Breast epithelium (tissue), 4 donors: ENCODE measurements around the gene OR8B2. TPM values are rescaled to one million over a fixed set of nuclear protein-coding genes. Genes with fewer than 3 reads are reported as not detected.
"Not testable (repeated sequence)": the region's sequence is repeated elsewhere in the genome, so short reads cannot be mapped to it uniquely, and the experiment has no call there.

Source experiments
- DNase-seq, 2 donors: peaks; one replicate each; pipeline ENCODE4 v3.0.0-alpha.2; 2019; ENCODE audit warnings: low spot score in 2 of 2
- H3K27ac ChIP-seq, 2 donors: fragments of 200-600 bp; sonication (generic) in 1 of 2; one replicate each; pipeline ENCODE4 v1.5.1; 2016 to 2019; ENCODE audit warnings: mild to moderate bottlenecking in 1 of 2
- H3K27me3 ChIP-seq, 2 donors: fragments of 200-600 bp; sonication (generic) in 1 of 2; one replicate each; pipeline versions ENCODE4 v1.5.1 to v1.6.0; 2017 to 2019; ENCODE audit warnings: control low read depth in 1 of 2, mild to moderate bottlenecking in 1 of 2
- H3K36me3 ChIP-seq: fragments of 200-600 bp; one replicate; pipeline ENCODE4 v1.5.1; 2019
- H3K4me1 ChIP-seq, 2 donors: fragments of 200-600 bp; sonication (generic); one replicate each; pipeline ENCODE4 v1.5.1; 2016 to 2019; ENCODE audit warnings: control low read depth in 1 of 2
- H3K4me3 ChIP-seq, 3 donors: fragments of 200-600 bp; sonication (generic); 1 replicate in 2 of 3; 2 replicates in 1 of 3; pipeline ENCODE4 v1.5.1; 2016 to 2019; ENCODE audit warnings: mild to moderate bottlenecking in 3 of 3, moderate library complexity in 2 of 3
- H3K9me3 ChIP-seq, 2 donors: fragments of 200-600 bp; sonication (generic) in 1 of 2; one replicate each; pipeline ENCODE4 v1.5.1; 2016 to 2019; ENCODE audit warnings: control low read depth in 1 of 2
- POLR2A ChIP-seq: fragments of 450-650 bp; IDR thresholded peaks from one replicate; pipeline ENCODE4 v1.6.1; 2016; ENCODE audit warnings: antibody characterized with exemption, mild to moderate bottlenecking, moderate library complexity
- POLR2AphosphoS5 ChIP-seq, 3 donors: sonication (generic); formaldehyde crosslinking; IDR thresholded peaks; one replicate each; pipeline ENCODE4 v1.6.1; 2017; ENCODE audit warnings: antibody characterized with exemption in 3 of 3
- intact Hi-C: fragments of 100-400 bp; cut with DNase I; formaldehyde crosslinking; loops from one replicate; pipeline ENCODE4 v1.15.1; 2023; ENCODE audit warnings: low total_unique reads
- total RNA-seq, 3 donors: library from RNA; depleted of rRNA; stranded (reverse); fragments of >200 nt; gene quantifications; one replicate each; pipeline ENCODE4 v1.1.0, GENCODE V29; 2016
- TF ChIP-seq, protein P1 (sequence below), 3 donors: fragments of 450-650 bp; IDR thresholded peaks; one replicate each; pipeline ENCODE4 v1.5.1; 2016 to 2017; ENCODE audit warnings: antibody characterized with exemption in 3 of 3, mild to moderate bottlenecking in 3 of 3, moderate library complexity in 3 of 3

OR8B2 gene
- total RNA-seq, 3 donors from 2014 or later, result not detected

GRCh38 chr11:124409906-124410305 lies 25.6 kb upstream of the OR8B2 start:
- no peaks in the 10 kb centered on the region for H3K4me1 ChIP-seq
- intact Hi-C loops, result no loop called here
- H3K27me3 ChIP-seq, result peaks cover 0 to 14% of the 10 kb centered on the region in 2 donors
- TF ChIP-seq POLR2A (no peak), POLR2AphosphoS5 (IDR thresholded peaks at IDR 0.05) (no peak)
- TF ChIP-seq, protein P1, sequence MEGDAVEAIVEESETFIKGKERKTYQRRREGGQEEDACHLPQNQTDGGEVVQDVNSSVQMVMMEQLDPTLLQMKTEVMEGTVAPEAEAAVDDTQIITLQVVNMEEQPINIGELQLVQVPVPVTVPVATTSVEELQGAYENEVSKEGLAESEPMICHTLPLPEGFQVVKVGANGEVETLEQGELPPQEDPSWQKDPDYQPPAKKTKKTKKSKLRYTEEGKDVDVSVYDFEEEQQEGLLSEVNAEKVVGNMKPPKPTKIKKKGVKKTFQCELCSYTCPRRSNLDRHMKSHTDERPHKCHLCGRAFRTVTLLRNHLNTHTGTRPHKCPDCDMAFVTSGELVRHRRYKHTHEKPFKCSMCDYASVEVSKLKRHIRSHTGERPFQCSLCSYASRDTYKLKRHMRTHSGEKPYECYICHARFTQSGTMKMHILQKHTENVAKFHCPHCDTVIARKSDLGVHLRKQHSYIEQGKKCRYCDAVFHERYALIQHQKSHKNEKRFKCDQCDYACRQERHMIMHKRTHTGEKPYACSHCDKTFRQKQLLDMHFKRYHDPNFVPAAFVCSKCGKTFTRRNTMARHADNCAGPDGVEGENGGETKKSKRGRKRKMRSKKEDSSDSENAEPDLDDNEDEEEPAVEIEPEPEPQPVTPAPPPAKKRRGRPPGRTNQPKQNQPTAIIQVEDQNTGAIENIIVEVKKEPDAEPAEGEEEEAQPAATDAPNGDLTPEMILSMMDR (IDR thresholded peaks at IDR 0.05), result no peak
- no peaks in the 10 kb centered on the region for H3K9me3 ChIP-seq
- H3K4me3 ChIP-seq, result no peak overlapping the region
- no peak overlapping the region for H3K27ac ChIP-seq
- H3K36me3 ChIP-seq, result no peaks in the 10 kb centered on the region
- DNase-seq, result no peak

- DNase-seq, result no peak
- Histone ChIP-seq H3K9me3 (no peaks in the 10 kb centered on the region), H3K27me3 (no peaks in the 10 kb centered on the region), H3K27ac (no peak overlapping the region), H3K36me3 (no peaks in the 10 kb centered on the region), H3K4me3 (no peak overlapping the region), H3K4me1 (no peaks in the 10 kb centered on the region)
- TF ChIP-seq, protein P1 (IDR thresholded peaks at IDR 0.05), result no peak
- TF ChIP-seq POLR2AphosphoS5 (IDR thresholded peaks at IDR 0.05), result no peak
- no peak for TF ChIP-seq POLR2A
- intact Hi-C loops, result no loop called here
Observed at GRCh38 chr11:124405581-124405980, 21.3 kb upstream of the OR8B2 start.

GRCh38 chr11:124403186-124403585 lies 18.9 kb upstream of the OR8B2 start:
- H3K4me3 ChIP-seq, DNase-seq, intact Hi-C loops, H3K27me3 ChIP-seq, H3K36me3 ChIP-seq, H3K9me3 ChIP-seq, H3K27ac ChIP-seq, H3K4me1 ChIP-seq: not testable (repeated sequence)

- H3K27ac ChIP-seq, result no peak overlapping the region
- intact Hi-C loops, result no loop called here
- no peaks in the 10 kb centered on the region for H3K9me3 ChIP-seq
- H3K36me3 ChIP-seq, result no peaks in the 10 kb centered on the region
- H3K4me3 ChIP-seq, result no peak overlapping the region
- TF ChIP-seq POLR2A, result no peak
- TF ChIP-seq, protein P1 (IDR thresholded peaks at IDR 0.05), result peak in 2 of 3 donors; percentile 42 to 49
- no peak for TF ChIP-seq POLR2AphosphoS5 (IDR thresholded peaks at IDR 0.05)
- no peaks in the 10 kb centered on the region for H3K4me1 ChIP-seq
- no peaks in the 10 kb centered on the region for H3K27me3 ChIP-seq
- DNase-seq, result peak in 1 of 2 donors; percentile 36
Observed at GRCh38 chr11:124402326-124402922, 18.1 kb upstream of the OR8B2 start.

DNA sequence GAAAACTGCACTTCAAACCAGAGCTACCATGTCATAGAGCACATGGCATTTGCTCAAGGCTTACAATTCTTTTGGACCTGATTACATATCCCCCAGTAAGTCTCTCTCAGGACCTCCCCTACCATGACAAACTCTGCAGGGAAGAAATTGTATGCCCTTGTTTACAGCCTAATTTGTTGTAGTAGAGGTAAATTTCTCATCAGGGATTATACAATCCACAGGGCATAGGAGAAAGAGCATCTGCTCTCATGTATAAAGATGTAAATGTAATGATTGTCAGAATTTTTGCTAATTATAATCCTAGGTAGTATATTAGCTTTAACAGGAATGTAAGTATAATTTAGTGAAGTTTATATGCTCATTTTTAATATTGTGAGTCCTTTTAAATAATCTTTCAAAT lies 14.6 kb upstream of the OR8B2 start, which contains the start of gene OR8B3:
Gene OR8B3 (minus strand): TSS at position 101 of the 400 bp plus-strand sequence. CDS start 1,673 bp downstream, outside the sequence.
- no peak for DNase-seq
- TF ChIP-seq POLR2AphosphoS5 (IDR thresholded peaks at IDR 0.05) (no peak), POLR2A (no peak)
- TF ChIP-seq, protein P1 (IDR thresholded peaks at IDR 0.05), result no peak
- Histone ChIP-seq H3K27ac (no peak within 1 kb of the TSS), H3K4me1 (no peaks in the 10 kb centered on the region), H3K36me3 (no peaks in the 10 kb centered on the region), H3K27me3 (no peaks in the 10 kb centered on the region), H3K9me3 (no peaks in the 10 kb centered on the region), H3K4me3 (no peak within 1 kb of the TSS)
- intact Hi-C loops, result no loop called here

DNA sequence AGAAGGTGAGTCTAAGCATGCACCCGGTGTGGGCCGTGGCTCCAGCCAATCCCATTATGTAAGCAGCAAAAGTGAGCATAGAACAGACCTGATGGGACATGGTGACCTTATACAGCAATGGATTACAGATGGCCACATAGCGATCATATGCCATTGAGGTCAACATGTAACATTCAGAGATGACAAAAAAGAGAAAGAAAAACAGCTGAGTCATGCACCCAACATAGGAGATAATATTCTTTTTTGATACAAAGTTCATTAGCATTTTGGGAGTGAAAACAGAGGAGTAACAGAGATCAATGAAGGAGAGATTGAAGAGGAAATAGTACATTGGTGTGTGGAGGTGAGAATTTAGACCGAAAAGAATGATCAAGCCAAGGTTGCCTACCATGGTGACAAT lies 12.5 kb upstream of the OR8B2 start:
- H3K27me3 ChIP-seq, H3K36me3 ChIP-seq, H3K4me1 ChIP-seq, intact Hi-C loops, DNase-seq, H3K27ac ChIP-seq, H3K4me3 ChIP-seq, H3K9me3 ChIP-seq: not testable (repeated sequence)
